Left ventricle myocardium inferior (tissue), 1 donor: ENCODE measurements around the gene PPP2R2C. TPM values are rescaled to one million over a fixed set of nuclear protein-coding genes. Genes with fewer than 3 reads are reported as not detected.

ENCODE experiments used
- DNase-seq: peaks from one replicate; pipeline ENCODE4 v3.0.0-alpha.2; 2020
- H3K27ac ChIP-seq: fragments of 200-600 bp; replicated peaks from 2 replicates; pipeline ENCODE4 v1.8.0; 2021
- H3K27me3 ChIP-seq: fragments of 200-600 bp; 2 replicates; pipeline ENCODE4 v1.8.0; 2021; ENCODE audit warnings: low read depth
- H3K36me3 ChIP-seq: fragments of 200-600 bp; 2 replicates; pipeline ENCODE4 v1.8.0; 2021
- H3K4me1 ChIP-seq: fragments of 200-600 bp; 2 replicates; pipeline ENCODE4 v1.8.0; 2021
- H3K4me3 ChIP-seq: fragments of 200-600 bp; 2 replicates; pipeline ENCODE4 v1.8.0; 2021; ENCODE audit warnings: mild to moderate bottlenecking, moderate library complexity
- H3K9me3 ChIP-seq: fragments of 200-600 bp; replicated peaks from 2 replicates; pipeline ENCODE4 v1.8.0; 2021
- CTCF ChIP-seq: fragments of 200-600 bp; IDR thresholded peaks from 2 replicates; pipeline ENCODE4 v1.8.0; 2021; ENCODE audit warnings: antibody characterized with exemption, mild to moderate bottlenecking, borderline replicate concordance
- intact Hi-C: fragments of 100-400 bp; cut with micrococcal nuclease; formaldehyde crosslinking; loops from one replicate; pipeline ENCODE4 v1.11.0; 2022
- total RNA-seq: library from RNA; stranded (reverse); fragmentation: NEBNext Ultra II Directional; extraction: Animal tissue kit (Norgen Biotek cat#: 25700); gene quantifications from one replicate; pipeline ENCODE4 v1.2.1, GENCODE V29; 2021
- donor health status: DM: no; HTN: yes; CAD: no; lungs with severe emphysema.

Gene PPP2R2C
- total RNA-seq, 1 donor from 2014 or later, result 9.7 TPM

- no peak for TF ChIP-seq CTCF
- Histone ChIP-seq H3K27me3 (peaks cover 87% of the 10 kb centered on the region), H3K9me3 (no peaks in the 10 kb centered on the region), H3K27ac (no peak overlapping the region), H3K4me1 (peaks cover 12% of the 10 kb centered on the region), H3K36me3 (no peaks in the 10 kb centered on the region), H3K4me3 (no peak overlapping the region)
- intact Hi-C loops, result no loop called here
- DNase-seq, result no peak
Measured at GRCh38 chr4:6475492-6476020, 3.1 kb upstream of the PPP2R2C start.

GRCh38 chr4:6474705-6475457 is 2.5 kb upstream of the PPP2R2C start:
- H3K36me3 ChIP-seq, result no peaks in the 10 kb centered on the region
- peaks cover 18% of the 10 kb centered on the region for H3K4me1 ChIP-seq
- H3K4me3 ChIP-seq, result no peak overlapping the region
- no peak for DNase-seq
- H3K27me3 ChIP-seq, result peaks cover 87% of the 10 kb centered on the region
- H3K27ac ChIP-seq, result no peak overlapping the region
- intact Hi-C loops, result no loop called here
- no peaks in the 10 kb centered on the region for H3K9me3 ChIP-seq
- no peak for TF ChIP-seq CTCF

GRCh38 chr4:6474053-6474568 is 1.7 kb upstream of the PPP2R2C start:
- Histone ChIP-seq H3K27ac (no peak overlapping the region), H3K36me3 (no peaks in the 10 kb centered on the region), H3K4me3 (no peak overlapping the region), H3K4me1 (peaks cover 19% of the 10 kb centered on the region), H3K9me3 (no peaks in the 10 kb centered on the region), H3K27me3 (peaks cover 88% of the 10 kb centered on the region)
- TF ChIP-seq CTCF, result peak; percentile 22
- intact Hi-C loops, result no loop called here
- no peak for DNase-seq

GRCh38 chr4:6473264-6474052 is 1.0 kb upstream of the PPP2R2C start:
- intact Hi-C loops, result no loop called here
- DNase-seq, result no peak
- Histone ChIP-seq H3K9me3 (no peaks in the 10 kb centered on the region), H3K27me3 (peaks cover 88% of the 10 kb centered on the region), H3K4me3 (no peak overlapping the region), H3K4me1 (peaks cover 19% of the 10 kb centered on the region), H3K27ac (no peak overlapping the region), H3K36me3 (no peaks in the 10 kb centered on the region)
- no peak for TF ChIP-seq CTCF

GRCh38 chr4:6472008-6472386 is 417 bp downstream of the PPP2R2C start:
- Histone ChIP-seq H3K36me3 (no peaks in the 10 kb centered on the region), H3K27ac (no peak overlapping the region), H3K27me3 (peaks cover 87% of the 10 kb centered on the region), H3K4me3 (peak overlapping the region; percentile 69), H3K9me3 (no peaks in the 10 kb centered on the region), H3K4me1 (peaks cover 19% of the 10 kb centered on the region)
- TF ChIP-seq CTCF, result no peak
- DNase-seq, result no peak
- intact Hi-C loops, result no loop called here
